Trophoblast cell (in vitro differentiated cells and primary cell): Measurements from ENCODE around the gene GAB2. TPM values are rescaled to one million over a fixed set of nuclear protein-coding genes. Genes with fewer than 3 reads are reported as not detected.
"Not testable (repeated sequence)": the region's sequence is repeated elsewhere in the genome, so short reads cannot be mapped to it uniquely, and the experiment has no call there.

ENCODE experiments used
- DNase-seq, 2 donors: peaks; one replicate each; pipeline ENCODE4 v3.0.0-alpha.2; 2016
- H2AFZ ChIP-seq: 2 replicates; pipeline ENCODE4 v1.6.1; 2013; ENCODE audit warnings: low read length, moderate library complexity, mild to moderate bottlenecking; ENCODE audit not compliant: insufficient read depth, poor library complexity
- H2AK5ac ChIP-seq: 2 replicates; pipeline ENCODE4 v1.6.1; 2013; ENCODE audit warnings: mild to moderate bottlenecking, low read length
- H2BK120ac ChIP-seq: 2 replicates; pipeline ENCODE4 v1.6.1; 2013; ENCODE audit warnings: low read length, mild to moderate bottlenecking, moderate library complexity; ENCODE audit not compliant: insufficient read depth, poor library complexity
- H2BK12ac ChIP-seq: 2 replicates; pipeline ENCODE4 v1.6.1; 2013; ENCODE audit warnings: mild to moderate bottlenecking, low read length, moderate library complexity
- H2BK5ac ChIP-seq: 2 replicates; pipeline ENCODE4 v1.6.1; 2013; ENCODE audit warnings: low read length, low read depth, moderate library complexity, mild to moderate bottlenecking; ENCODE audit not compliant: poor library complexity
- H3K14ac ChIP-seq: 2 replicates; pipeline ENCODE4 v1.6.1; 2013; ENCODE audit warnings: mild to moderate bottlenecking, low read length
- H3K18ac ChIP-seq: 2 replicates; pipeline ENCODE4 v1.6.1; 2013; ENCODE audit warnings: mild to moderate bottlenecking, low read length
- H3K23ac ChIP-seq: 2 replicates; pipeline ENCODE4 v1.6.1; 2013; ENCODE audit warnings: low read length
- H3K27ac ChIP-seq: 2 replicates; pipeline ENCODE4 v1.5.1; 2013; ENCODE audit warnings: low read depth, mild to moderate bottlenecking, inconsistent platforms, low read length, moderate library complexity
- H3K27me3 ChIP-seq: 2 replicates; pipeline ENCODE4 v1.6.1; 2013; ENCODE audit warnings: inconsistent platforms, mild to moderate bottlenecking, low read length, moderate library complexity; ENCODE audit not compliant: insufficient read depth
- H3K36me3 ChIP-seq, 2 experiments: 1 replicate in 1 of 2; 2 replicates in 1 of 2; pipeline ENCODE4 v1.6.1; 2013; ENCODE audit warnings: low read length in 2 of 2, mild to moderate bottlenecking in 2 of 2, moderate library complexity in 1 of 2; ENCODE audit not compliant: insufficient read depth in 2 of 2, control insufficient read depth in 1 of 2
- H3K4ac ChIP-seq: 2 replicates; pipeline ENCODE4 v1.6.1; 2013; ENCODE audit warnings: low read depth, mild to moderate bottlenecking, low read length, moderate library complexity
- H3K4me1 ChIP-seq, 2 experiments: 1 replicate in 1 of 2; 2 replicates in 1 of 2; pipeline ENCODE4 v1.6.1; 2013; ENCODE audit warnings: low read length in 2 of 2, mild to moderate bottlenecking in 2 of 2, moderate library complexity in 1 of 2; ENCODE audit not compliant: insufficient read depth in 2 of 2, control insufficient read depth in 1 of 2
- H3K4me2 ChIP-seq: 2 replicates; pipeline ENCODE4 v1.6.1; 2013; ENCODE audit warnings: inconsistent platforms, mild to moderate bottlenecking, low read length, moderate library complexity
- H3K4me3 ChIP-seq: 2 replicates; pipeline ENCODE4 v1.5.1; 2013; ENCODE audit warnings: mild to moderate bottlenecking, low read depth, low read length, inconsistent platforms
- H3K79me1 ChIP-seq: one replicate; pipeline ENCODE4 v1.6.1; 2013; ENCODE audit warnings: low read length
- H3K79me2 ChIP-seq: 2 replicates; pipeline ENCODE4 v1.6.1; 2013; ENCODE audit warnings: low read length, mild to moderate bottlenecking; ENCODE audit not compliant: control insufficient read depth, insufficient read depth, poor library complexity
- H3K9ac ChIP-seq: 2 replicates; pipeline ENCODE4 v1.6.1; 2013; ENCODE audit warnings: mild to moderate bottlenecking, low read length
- H3K9me3 ChIP-seq: 2 replicates; pipeline ENCODE4 v1.6.1; 2013; ENCODE audit warnings: low read depth, mild to moderate bottlenecking, control low read depth, inconsistent platforms, low read length; ENCODE audit not compliant: insufficient read depth
- H4K12ac ChIP-seq: 2 replicates; pipeline ENCODE4 v1.6.1; 2013; ENCODE audit warnings: low read depth, mild to moderate bottlenecking, low read length, moderate library complexity
- H4K8ac ChIP-seq: 2 replicates; pipeline ENCODE4 v1.6.1; 2013; ENCODE audit warnings: low read depth, mild to moderate bottlenecking, low read length, moderate library complexity
- H4K91ac ChIP-seq: one replicate; pipeline ENCODE4 v1.6.1; 2013; ENCODE audit warnings: low read depth, mild to moderate bottlenecking, low read length, moderate library complexity
- WGBS: extraction: QIAGEN DNeasy Blood & Tissue Kit; methylation state at CpG from one replicate; pipeline ENCODE4 v1.1.7; 2013; ENCODE audit warnings: missing lambda C conversion rate; ENCODE audit not compliant: insufficient read length, insufficient coverage; ENCODE audit errors: extremely low coverage; 5-methylcytosine and 5-hydroxymethylcytosine counted together
- polyA plus RNA-seq: library from polyadenylated mRNA; stranded (reverse); fragments of 200-250 nt; gene quantifications from 2 replicates; pipeline ENCODE4 v1.2.3, GENCODE V29; 2013

Gene GAB2, protein sequence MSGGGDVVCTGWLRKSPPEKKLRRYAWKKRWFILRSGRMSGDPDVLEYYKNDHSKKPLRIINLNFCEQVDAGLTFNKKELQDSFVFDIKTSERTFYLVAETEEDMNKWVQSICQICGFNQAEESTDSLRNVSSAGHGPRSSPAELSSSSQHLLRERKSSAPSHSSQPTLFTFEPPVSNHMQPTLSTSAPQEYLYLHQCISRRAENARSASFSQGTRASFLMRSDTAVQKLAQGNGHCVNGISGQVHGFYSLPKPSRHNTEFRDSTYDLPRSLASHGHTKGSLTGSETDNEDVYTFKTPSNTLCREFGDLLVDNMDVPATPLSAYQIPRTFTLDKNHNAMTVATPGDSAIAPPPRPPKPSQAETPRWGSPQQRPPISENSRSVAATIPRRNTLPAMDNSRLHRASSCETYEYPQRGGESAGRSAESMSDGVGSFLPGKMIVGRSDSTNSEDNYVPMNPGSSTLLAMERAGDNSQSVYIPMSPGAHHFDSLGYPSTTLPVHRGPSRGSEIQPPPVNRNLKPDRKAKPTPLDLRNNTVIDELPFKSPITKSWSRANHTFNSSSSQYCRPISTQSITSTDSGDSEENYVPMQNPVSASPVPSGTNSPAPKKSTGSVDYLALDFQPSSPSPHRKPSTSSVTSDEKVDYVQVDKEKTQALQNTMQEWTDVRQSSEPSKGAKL
- 105 and 110 TPM in 2 replicates for polyA plus RNA-seq

DNA sequence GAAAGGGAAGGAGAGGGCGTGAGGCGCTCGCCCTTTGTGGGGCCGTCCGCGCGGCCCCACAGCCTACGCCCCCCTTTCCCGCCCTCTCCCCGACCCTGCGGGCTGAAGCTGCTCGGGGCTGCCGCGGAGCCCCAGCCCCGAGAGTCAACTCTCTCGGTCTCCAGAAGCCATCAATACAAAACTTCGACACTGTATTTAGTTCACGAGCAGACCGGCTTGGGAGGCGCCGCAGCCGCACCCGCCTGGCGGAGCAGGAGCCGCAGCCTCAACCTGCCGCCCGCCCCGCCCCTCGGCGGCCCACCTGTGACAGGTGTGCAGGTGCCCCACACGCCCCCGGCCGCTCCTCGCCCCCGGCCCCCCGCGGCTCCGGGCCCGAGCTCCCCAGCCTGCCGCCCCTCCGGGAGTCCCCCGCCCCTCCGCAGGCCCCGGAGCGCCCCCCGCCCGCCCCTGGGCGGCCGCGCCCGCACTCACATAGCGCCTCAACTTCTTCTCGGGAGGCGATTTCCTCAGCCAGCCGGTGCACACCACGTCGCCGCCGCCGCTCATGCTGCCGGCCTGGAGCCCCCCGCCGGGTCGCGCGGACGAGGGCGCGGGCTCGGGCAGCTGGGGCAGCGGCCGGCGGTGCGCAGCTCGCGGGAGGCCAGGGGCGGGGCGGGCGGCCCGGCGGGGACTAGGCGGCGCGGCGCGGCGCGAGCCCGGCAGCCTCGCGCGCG lies at the start of gene GAB2:
Gene GAB2, minus strand, starts transcription at position 646 of the 713 bp plus-strand sequence. Its CDS starts 100 bp downstream, at position 546.
- Histone ChIP-seq H3K9ac (peak within 1 kb of the TSS; percentile 86), H3K9me3 (no peaks in the 10 kb centered on the region), H3K36me3 (no peaks in the 10 kb centered on the region), H3K79me1 (peaks cover 32% of the 10 kb centered on the region), H3K4me2 (peak within 1 kb of the TSS; percentile 88), H2AK5ac (peak within 1 kb of the TSS; percentile 13), H3K4me1 (peaks cover 15 to 23% of the 10 kb centered on the region in 2 experiments), H3K14ac (peak within 1 kb of the TSS; percentile 96), H3K79me2 (peaks cover 27% of the 10 kb centered on the region), H3K23ac (no peak within 1 kb of the TSS), H4K91ac (peak within 1 kb of the TSS; percentile 92), H3K4ac (peak within 1 kb of the TSS; percentile 92), H2BK12ac (peak within 1 kb of the TSS; percentile 82), H3K18ac (peak within 1 kb of the TSS; percentile 98), H4K8ac (peak within 1 kb of the TSS; percentile 85), H2BK5ac (peak within 1 kb of the TSS; percentile 97), H3K27me3 (no peaks in the 10 kb centered on the region), H3K27ac (peak within 1 kb of the TSS; percentile 97), H2AFZ (peak within 1 kb of the TSS; percentile 79), H3K4me3 (peak within 1 kb of the TSS; percentile 94), H2BK120ac (peak within 1 kb of the TSS; percentile 99), H4K12ac (peak within 1 kb of the TSS; percentile 94)
- peak; percentile 29 to 68 for DNase-seq
- no CpG with 5 or more reads among the region's 93 CpGs for WGBS

DNA sequence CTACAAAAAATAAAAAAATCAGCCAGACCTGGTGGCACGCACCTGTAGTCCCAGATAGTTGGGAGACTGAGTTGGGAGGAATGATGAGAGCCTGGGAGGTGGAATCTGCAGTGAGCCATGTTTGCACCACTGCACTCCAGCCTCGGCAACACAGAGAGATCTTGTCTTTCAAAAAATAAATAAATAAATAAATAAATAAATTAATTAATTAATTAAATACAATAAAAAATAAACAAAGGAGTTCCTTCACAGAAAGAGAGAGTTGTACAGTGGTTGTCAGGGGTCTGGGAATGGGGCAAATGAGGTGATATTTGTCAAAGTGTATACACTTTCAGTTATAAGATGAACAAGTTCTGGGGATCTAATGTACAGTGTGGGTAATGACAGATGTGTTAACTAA lies 49.8 kb upstream of the GAB2 start:
- WGBS: no CpG with 5 or more reads among the region's 2 CpGs

DNA sequence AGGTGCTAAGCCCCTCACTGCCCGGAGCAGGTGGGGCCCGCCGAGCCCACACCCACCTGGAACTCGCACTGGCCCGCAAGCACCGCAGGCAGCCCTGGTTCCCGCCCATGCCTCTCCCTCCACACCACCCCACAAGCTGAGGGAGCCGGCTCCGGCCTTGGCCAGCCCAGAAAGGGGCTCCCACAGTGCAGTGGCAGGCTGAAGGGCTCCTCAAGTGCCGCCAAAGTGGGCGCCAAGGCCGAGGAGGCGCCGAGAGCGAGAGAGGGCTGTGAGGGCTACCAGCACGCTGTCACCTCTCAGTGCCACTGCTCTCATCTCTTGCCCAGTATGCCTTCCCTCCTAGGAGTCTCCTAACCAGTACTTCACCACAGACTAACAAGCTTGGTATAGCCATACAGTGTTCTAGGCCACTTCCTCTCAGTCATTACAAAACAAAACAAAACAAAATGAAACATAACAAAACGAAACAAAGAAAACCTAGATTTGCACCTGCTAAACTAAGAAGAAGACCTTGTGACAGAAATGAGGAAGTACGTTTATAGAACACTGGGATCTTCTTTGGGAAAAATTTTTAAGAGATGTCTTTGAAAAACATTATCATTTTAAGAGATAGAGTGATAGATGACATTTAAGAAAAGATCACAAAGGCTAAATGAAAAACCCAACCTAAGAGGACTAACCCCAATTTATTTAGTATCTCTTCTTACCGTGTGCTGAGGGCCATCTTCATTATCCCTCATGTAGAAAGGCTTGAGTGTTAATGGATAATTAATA lies 47.7 kb upstream of the GAB2 start:
- Histone ChIP-seq H3K9me3 (no peaks in the 10 kb centered on the region), H3K27me3 (no peaks in the 10 kb centered on the region), H3K4ac (no peak overlapping the region), H3K79me1 (no peaks in the 10 kb centered on the region), H3K14ac (no peak overlapping the region), H4K12ac (no peak overlapping the region), H3K36me3 (peaks cover 6% of the 10 kb centered on the region in 2 experiments), H3K27ac (no peak overlapping the region), H3K9ac (no peak overlapping the region), H2BK5ac (no peak overlapping the region), H2AFZ (no peak overlapping the region), H3K79me2 (no peaks in the 10 kb centered on the region), H4K91ac (no peak overlapping the region), H4K8ac (no peak overlapping the region), H3K4me1 (peaks cover 0 to 1% of the 10 kb centered on the region in 2 experiments), H3K18ac (no peak overlapping the region), H2BK120ac (no peak overlapping the region), H2BK12ac (no peak overlapping the region), H2AK5ac (no peak overlapping the region), H3K4me3 (no peak overlapping the region), H3K4me2 (no peak overlapping the region), H3K23ac (no peak overlapping the region)
- no CpG with 5 or more reads among the region's 19 CpGs for WGBS
- no peak for DNase-seq

More for the DNA sequence above, 49.8 kb upstream of the GAB2 start:
- no peak overlapping the region for H4K8ac ChIP-seq
- no peak overlapping the region for H3K4me3 ChIP-seq
- H3K27me3 ChIP-seq: no peaks in the 10 kb centered on the region
- no peak overlapping the region for H3K23ac ChIP-seq
- H3K9ac ChIP-seq: no peak overlapping the region
- no peak overlapping the region for H3K14ac ChIP-seq
- no peak overlapping the region for H2AFZ ChIP-seq
- H3K9me3 ChIP-seq: no peaks in the 10 kb centered on the region
- no peak overlapping the region for H3K27ac ChIP-seq
- no peak overlapping the region for H3K18ac ChIP-seq
- peaks cover 6% of the 10 kb centered on the region in 2 experiments for H3K36me3 ChIP-seq
- no peak overlapping the region for H2BK12ac ChIP-seq
- no peak overlapping the region for H2BK120ac ChIP-seq
- H2BK5ac ChIP-seq: no peak overlapping the region
- H4K91ac ChIP-seq: no peak overlapping the region
- H4K12ac ChIP-seq: no peak overlapping the region
- H3K4ac ChIP-seq: no peak overlapping the region
- no peak for DNase-seq
- H3K79me2 ChIP-seq: no peaks in the 10 kb centered on the region
- H2AK5ac ChIP-seq: no peak overlapping the region
- peaks cover 0 to 1% of the 10 kb centered on the region in 2 experiments for H3K4me1 ChIP-seq
- H3K79me1 ChIP-seq: no peaks in the 10 kb centered on the region
- no peak overlapping the region for H3K4me2 ChIP-seq

DNA sequence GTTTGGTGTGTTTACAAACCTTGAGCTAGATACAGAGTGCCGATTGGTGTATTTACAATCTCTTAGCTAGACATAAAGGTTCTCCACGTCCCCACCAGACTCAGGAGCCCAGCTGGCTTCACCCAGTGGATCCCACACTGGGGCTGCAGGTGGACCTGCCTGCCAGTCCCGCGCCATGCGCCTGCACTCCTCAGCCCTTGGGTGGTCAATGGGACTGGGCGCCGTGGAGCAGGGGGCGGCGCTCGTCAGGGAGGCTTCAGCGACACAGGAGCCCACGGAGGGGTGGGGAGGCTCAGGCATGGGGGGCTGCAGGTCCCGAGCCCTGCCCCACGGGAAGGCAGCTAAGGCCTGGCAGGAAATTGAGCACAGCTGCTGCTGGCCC lies 47.2 kb upstream of the GAB2 start:
- H4K12ac ChIP-seq: not testable (repeated sequence)
- no CpG with 5 or more reads among the region's 14 CpGs for WGBS

More for the DNA sequence above, 47.2 kb upstream of the GAB2 start:
- not testable (repeated sequence) for H3K4ac ChIP-seq, DNase-seq, H3K9me3 ChIP-seq, H4K8ac ChIP-seq, H3K14ac ChIP-seq, H3K27ac ChIP-seq, H3K4me1 ChIP-seq, H3K79me2 ChIP-seq, H3K9ac ChIP-seq, H3K36me3 ChIP-seq, H3K4me3 ChIP-seq, H3K27me3 ChIP-seq, H2BK5ac ChIP-seq, H3K23ac ChIP-seq, H3K18ac ChIP-seq, H2BK120ac ChIP-seq, H4K91ac ChIP-seq, H2AFZ ChIP-seq, H2AK5ac ChIP-seq, H2BK12ac ChIP-seq, H3K4me2 ChIP-seq, H3K79me1 ChIP-seq
